DND-41 (cell line): ENCODE measurements around the gene MBD2.
"Not testable (repeated sequence)": the region's sequence is repeated elsewhere in the genome, so short reads cannot be mapped to it uniquely, and the experiment has no call there.

ENCODE experiments used
- ATAC-seq: fragments of 200-7000 bp; cut with Tn5 transposase; 3 replicates; pipeline ENCODE4 v1.9.1; 2021; ENCODE audit warnings: low read depth; ENCODE audit not compliant: insufficient read depth
- DNase-seq: peaks from one replicate; pipeline ENCODE4 v3.0.0-alpha.2; 2020
- H2AFZ ChIP-seq: 2 replicates; pipeline ENCODE4 v1.6.0; 2012; ENCODE audit warnings: low read depth, low read length
- H3K27ac ChIP-seq: 2 replicates; pipeline ENCODE4 v1.5.1; 2012; ENCODE audit warnings: low read length, inconsistent platforms
- H3K27me3 ChIP-seq: fragments of 200-600 bp; sonication (generic); 2 replicates; pipeline ENCODE4 v1.6.0; 2012; ENCODE audit warnings: low read length, mild to moderate bottlenecking, inconsistent platforms; ENCODE audit not compliant: insufficient read depth, poor library complexity
- H3K36me3 ChIP-seq: 2 replicates; pipeline ENCODE4 v1.5.1; 2012; ENCODE audit warnings: low read length, inconsistent platforms; ENCODE audit not compliant: insufficient read depth
- H3K4me1 ChIP-seq: 2 replicates; pipeline ENCODE4 v1.5.1; 2012; ENCODE audit warnings: mild to moderate bottlenecking, low read length; ENCODE audit not compliant: insufficient read depth
- H3K4me2 ChIP-seq: 2 replicates; pipeline ENCODE4 v1.6.0; 2012; ENCODE audit warnings: mild to moderate bottlenecking, moderate library complexity, low read length, inconsistent platforms; ENCODE audit not compliant: insufficient read depth
- H3K4me3 ChIP-seq, 2 experiments: fragments of 200-600 bp in 1 of 2; shearing (Covaris generic) in 1 of 2; 2 replicates each; pipeline ENCODE4 v1.5.1; 2012 to 2016; ENCODE audit warnings: inconsistent platforms in 2 of 2, low read length in 2 of 2, mild to moderate bottlenecking in 2 of 2, low read depth in 1 of 2, moderate library complexity in 1 of 2
- H3K79me2 ChIP-seq: 2 replicates; pipeline ENCODE4 v1.6.0; 2012; ENCODE audit warnings: low read length, inconsistent platforms; ENCODE audit not compliant: insufficient read depth
- H3K9ac ChIP-seq: 2 replicates; pipeline ENCODE4 v1.6.0; 2012; ENCODE audit warnings: low read depth, mild to moderate bottlenecking, inconsistent platforms, low read length, moderate library complexity
- H3K9me3 ChIP-seq: 2 replicates; pipeline ENCODE4 v1.5.1; 2012; ENCODE audit warnings: low read length, moderate library complexity, mild to moderate bottlenecking, inconsistent platforms; ENCODE audit not compliant: insufficient read depth, severe bottlenecking
- H4K20me1 ChIP-seq: 2 replicates; pipeline ENCODE4 v1.6.0; 2012; ENCODE audit warnings: low read length; ENCODE audit not compliant: insufficient read depth
- CTCF ChIP-seq: IDR thresholded peaks from 2 replicates; pipeline ENCODE4 v1.5.1; 2012; ENCODE audit warnings: borderline replicate concordance, low read length, moderate library complexity, mild to moderate bottlenecking; ENCODE audit not compliant: poor library complexity, severe bottlenecking; ENCODE audit errors: extremely low read depth
- EZH2 ChIP-seq: IDR thresholded peaks from 3 replicates; pipeline ENCODE4 v1.6.1; 2012; ENCODE audit warnings: borderline replicate concordance, low read depth, mild to moderate bottlenecking, moderate library complexity, low read length, inconsistent platforms; ENCODE audit not compliant: severe bottlenecking

Gene MBD2

GRCh38 chr18:54209471-54210180 is 14.8 kb downstream of the MBD2 start:
- Histone ChIP-seq H3K4me1 (peaks cover 14% of the 10 kb centered on the region), H3K36me3 (peaks cover 6% of the 10 kb centered on the region; the same call in 1 of the 2 replicates), H3K9me3 (no peaks in the 10 kb centered on the region)

GRCh38 chr18:54206447-54206846 is 18.0 kb downstream of the MBD2 start:
- H3K27me3 ChIP-seq, result no peaks in the 10 kb centered on the region
- no peak overlapping the region for H3K9ac ChIP-seq
- H3K36me3 ChIP-seq, result peaks cover 30% of the 10 kb centered on the region
- no peak for TF ChIP-seq EZH2
- TF ChIP-seq CTCF, result no peak
- H2AFZ ChIP-seq, result no peak overlapping the region
- peaks cover 14% of the 10 kb centered on the region for H3K4me1 ChIP-seq
- peaks cover 64% of the 10 kb centered on the region; the same call in 1 of the 2 replicates for H4K20me1 ChIP-seq
- H3K9me3 ChIP-seq, result no peaks in the 10 kb centered on the region
- H3K4me2 ChIP-seq, result no peak overlapping the region
- ATAC-seq, result peak; percentile 50
- H3K79me2 ChIP-seq, result peaks cover 85% of the 10 kb centered on the region
- H3K4me3 ChIP-seq, result no peak overlapping the region
- DNase-seq, result no peak
- H3K27ac ChIP-seq, result peak overlapping the region; percentile 26; the same call in 1 of the 2 replicates

More at GRCh38 chr18:54209471-54210180, 14.8 kb downstream of the MBD2 start:
- Histone ChIP-seq H4K20me1 (peaks cover 72% of the 10 kb centered on the region; the same call in 1 of the 2 replicates), H3K79me2 (peaks cover 95% of the 10 kb centered on the region), H3K9ac (no peak overlapping the region), H3K27ac (no peak overlapping the region; the same call in 1 of the 2 replicates), H3K4me2 (no peak overlapping the region), H3K4me3 (no peak overlapping the region), H2AFZ (no peak overlapping the region), H3K27me3 (no peaks in the 10 kb centered on the region)
- ATAC-seq (no peak), DNase-seq (no peak)
- TF ChIP-seq CTCF (no peak), EZH2 (no peak)

- no peak overlapping the region for H3K4me3 ChIP-seq
- no peaks in the 10 kb centered on the region for H3K27me3 ChIP-seq
- peaks cover 32% of the 10 kb centered on the region for H3K36me3 ChIP-seq
- no peak overlapping the region for H3K9ac ChIP-seq
- peaks cover 62% of the 10 kb centered on the region; the same call in 1 of the 2 replicates for H4K20me1 ChIP-seq
- DNase-seq (no peak), ATAC-seq (no peak)
- H3K27ac ChIP-seq, result no peak overlapping the region
- H3K79me2 ChIP-seq, result peaks cover 80% of the 10 kb centered on the region
- TF ChIP-seq CTCF, result no peak
- TF ChIP-seq EZH2, result no peak
- H3K4me1 ChIP-seq, result peaks cover 14% of the 10 kb centered on the region
- no peak overlapping the region for H2AFZ ChIP-seq
- no peak overlapping the region for H3K4me2 ChIP-seq
- H3K9me3 ChIP-seq, result no peaks in the 10 kb centered on the region
These were observed 18.5 kb downstream of the MBD2 start for GRCh38 chr18:54205959-54206358.

- DNase-seq, H3K9ac ChIP-seq, ATAC-seq, H3K4me3 ChIP-seq, H3K27ac ChIP-seq, H2AFZ ChIP-seq, H3K4me2 ChIP-seq, H3K27me3 ChIP-seq, H3K9me3 ChIP-seq: not testable (repeated sequence)
- peaks cover 61% of the 10 kb centered on the region; the same call in 1 of the 2 replicates for H4K20me1 ChIP-seq
- peaks cover 14% of the 10 kb centered on the region for H3K4me1 ChIP-seq
- H3K36me3 ChIP-seq, result peaks cover 33% of the 10 kb centered on the region
- H3K79me2 ChIP-seq, result peaks cover 78% of the 10 kb centered on the region
These were observed 19.0 kb downstream of the MBD2 start for GRCh38 chr18:54205448-54205847.
